ENCODE results near the gene CLDN11.

The CLDN11 gene

DNA sequence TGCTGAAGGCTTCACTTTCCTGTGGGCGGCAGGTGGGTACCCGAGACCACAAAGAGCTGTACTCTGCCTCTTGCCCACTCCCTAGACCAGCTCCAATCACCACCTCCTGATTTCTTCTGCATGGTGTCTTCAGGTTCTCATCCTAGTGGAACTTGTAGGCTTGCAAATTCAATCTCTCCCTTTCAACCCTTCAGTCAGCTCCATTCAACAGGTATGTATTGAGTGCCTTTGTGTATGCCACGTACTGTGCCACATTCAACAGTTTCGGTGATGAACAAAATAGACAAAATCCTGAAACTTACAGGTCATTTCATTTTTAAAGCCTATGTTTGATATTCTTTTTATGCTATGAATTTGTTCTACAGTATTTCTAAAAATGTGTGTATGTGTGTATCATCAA is 5.4 kb upstream of the CLDN11 start:
- no peak overlapping the region for H3K4me3 ChIP-seq (ENCODE audit: low read depth in 1 of 2, low read length in 2 of 2)
- no peak overlapping the region for H3K27ac ChIP-seq (ENCODE audit: low read depth, low read length)
- no peak overlapping the region for H3K9ac ChIP-seq (ENCODE audit: low read depth in 1 of 2, low read length in 2 of 2)
- H3K9me3 ChIP-seq (ENCODE audit: control insufficient read depth in 1 of 2, low read length in 2 of 2): no peaks in the 10 kb centered on the region
- peaks cover 3 to 10% of the 10 kb centered on the region in 2 donors for H3K27me3 ChIP-seq (ENCODE audit: control insufficient read depth in 1 of 2, insufficient read depth in 2 of 2, low read length in 2 of 2)
- H3K4me1 ChIP-seq (ENCODE audit: control insufficient read depth in 1 of 2, insufficient read depth in 2 of 2, low read length in 2 of 2): no peaks in the 10 kb centered on the region
- no peaks in the 10 kb centered on the region for H3K36me3 ChIP-seq (ENCODE audit: control insufficient read depth in 1 of 2, insufficient read depth in 2 of 2, low read length in 2 of 2)

- H3K4me1 ChIP-seq (ENCODE audit: control insufficient read depth in 1 of 2, insufficient read depth in 2 of 2, low read length in 2 of 2): peaks cover 5% of the 10 kb centered on the region in 2 donors
- no peak overlapping the region for H3K9ac ChIP-seq (ENCODE audit: low read depth in 1 of 2, low read length in 2 of 2)
- H3K36me3 ChIP-seq (ENCODE audit: control insufficient read depth in 1 of 2, insufficient read depth in 2 of 2, low read length in 2 of 2): no peaks in the 10 kb centered on the region
- H3K4me3 ChIP-seq (ENCODE audit: low read depth in 1 of 2, low read length in 2 of 2): no peak overlapping the region
- H3K27ac ChIP-seq (ENCODE audit: low read depth, low read length): no peak overlapping the region
- no peaks in the 10 kb centered on the region for H3K9me3 ChIP-seq (ENCODE audit: control insufficient read depth in 1 of 2, low read length in 2 of 2)
- peaks cover 10 to 19% of the 10 kb centered on the region in 2 donors for H3K27me3 ChIP-seq (ENCODE audit: control insufficient read depth in 1 of 2, insufficient read depth in 2 of 2, low read length in 2 of 2)
Observed at GRCh38 chr3:170414202-170414663, 4.4 kb upstream of the CLDN11 start.

DNA sequence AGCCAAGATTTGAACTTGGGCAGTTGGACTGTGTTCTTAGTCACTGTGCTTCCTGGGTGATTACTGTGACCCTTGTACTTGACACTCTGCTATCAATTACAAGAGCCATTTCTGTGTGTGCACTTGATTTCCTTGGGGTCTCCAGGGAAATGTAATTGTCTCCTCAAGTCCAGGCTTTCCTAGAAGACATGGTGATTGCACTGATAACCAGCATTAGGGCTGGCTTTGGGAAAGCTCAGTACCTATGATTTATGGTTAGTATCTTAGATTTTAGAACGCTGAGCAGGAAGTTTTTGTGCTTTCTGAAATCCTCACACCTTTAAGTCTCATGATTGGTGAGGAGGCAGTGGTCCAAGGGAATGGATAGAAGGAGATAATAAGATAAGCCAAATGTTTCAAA is 1.6 kb upstream of the CLDN11 start:
- peaks cover 11 to 13% of the 10 kb centered on the region in 2 donors for H3K4me1 ChIP-seq (ENCODE audit: control insufficient read depth in 1 of 2, insufficient read depth in 2 of 2, low read length in 2 of 2)
- no peak overlapping the region for H3K27ac ChIP-seq (ENCODE audit: low read depth, low read length)
- H3K36me3 ChIP-seq (ENCODE audit: control insufficient read depth in 1 of 2, insufficient read depth in 2 of 2, low read length in 2 of 2): no peaks in the 10 kb centered on the region

DNA sequence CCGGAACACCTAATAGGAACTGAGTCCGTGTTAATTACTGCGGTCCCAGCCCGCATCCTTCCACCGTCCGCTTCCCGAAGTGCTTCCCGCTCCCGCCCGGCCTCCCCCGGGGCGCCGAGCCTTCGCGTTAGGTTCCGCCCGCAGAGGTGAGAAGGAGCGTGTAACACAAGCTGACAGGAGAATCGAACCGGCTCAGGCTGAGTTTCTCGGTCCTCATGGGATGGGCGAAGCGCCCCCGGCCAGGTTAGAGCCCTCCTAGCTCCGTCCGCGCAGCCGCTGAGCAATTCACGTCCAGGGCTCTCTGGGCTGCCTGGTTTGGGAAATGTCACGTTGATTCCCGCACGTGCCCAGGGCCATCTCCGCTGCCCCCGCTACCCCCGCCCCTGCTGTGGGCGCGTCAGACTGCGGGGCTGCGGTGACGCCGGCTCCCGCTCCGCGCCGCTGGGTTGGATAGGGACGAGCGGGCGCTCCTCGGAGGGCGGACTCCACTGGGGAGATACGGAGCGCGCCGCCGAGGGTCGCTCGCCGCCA is 954 bp downstream of the CLDN11 start:
- peaks cover 11 to 13% of the 10 kb centered on the region in 2 donors for H3K4me1 ChIP-seq (ENCODE audit: control insufficient read depth in 1 of 2, insufficient read depth in 2 of 2, low read length in 2 of 2)
- H3K9me3 ChIP-seq (ENCODE audit: control insufficient read depth in 1 of 2, low read length in 2 of 2): no peaks in the 10 kb centered on the region
- peak overlapping the region; percentile 60 to 67 for H3K4me3 ChIP-seq (ENCODE audit: low read depth in 1 of 2, low read length in 2 of 2)
- H3K9ac ChIP-seq (ENCODE audit: low read depth in 1 of 2, low read length in 2 of 2): no peak overlapping the region
- no peaks in the 10 kb centered on the region for H3K36me3 ChIP-seq (ENCODE audit: control insufficient read depth in 1 of 2, insufficient read depth in 2 of 2, low read length in 2 of 2)
- peaks cover 21 to 32% of the 10 kb centered on the region in 2 donors for H3K27me3 ChIP-seq (ENCODE audit: control insufficient read depth in 1 of 2, insufficient read depth in 2 of 2, low read length in 2 of 2)
- no peak overlapping the region for H3K27ac ChIP-seq (ENCODE audit: low read depth, low read length)

More for the DNA sequence above, 1.6 kb upstream of the CLDN11 start:
- Histone ChIP-seq H3K4me3 (ENCODE audit: low read depth in 1 of 2, low read length in 2 of 2) (no peak overlapping the region), H3K9me3 (ENCODE audit: control insufficient read depth in 1 of 2, low read length in 2 of 2) (no peaks in the 10 kb centered on the region), H3K27me3 (ENCODE audit: control insufficient read depth in 1 of 2, insufficient read depth in 2 of 2, low read length in 2 of 2) (peaks cover 21 to 32% of the 10 kb centered on the region in 2 donors), H3K9ac (ENCODE audit: low read depth in 1 of 2, low read length in 2 of 2) (no peak overlapping the region)

GRCh38 chr3:170420307-170420821 is 1.7 kb downstream of the CLDN11 start:
- H3K4me1 ChIP-seq (ENCODE audit: control insufficient read depth in 1 of 2, insufficient read depth in 2 of 2, low read length in 2 of 2): peaks cover 11 to 13% of the 10 kb centered on the region in 2 donors
- H3K36me3 ChIP-seq (ENCODE audit: control insufficient read depth in 1 of 2, insufficient read depth in 2 of 2, low read length in 2 of 2): no peaks in the 10 kb centered on the region
- no peak overlapping the region for H3K27ac ChIP-seq (ENCODE audit: low read depth, low read length)
- peaks cover 21 to 32% of the 10 kb centered on the region in 2 donors for H3K27me3 ChIP-seq (ENCODE audit: control insufficient read depth in 1 of 2, insufficient read depth in 2 of 2, low read length in 2 of 2)
- H3K4me3 ChIP-seq (ENCODE audit: low read depth in 1 of 2, low read length in 2 of 2): peak overlapping the region; percentile 6 to 67
- no peaks in the 10 kb centered on the region for H3K9me3 ChIP-seq (ENCODE audit: control insufficient read depth in 1 of 2, low read length in 2 of 2)
- H3K9ac ChIP-seq (ENCODE audit: low read depth in 1 of 2, low read length in 2 of 2): no peak overlapping the region

GRCh38 chr3:170421111-170421641 is 2.5 kb downstream of the CLDN11 start:
- H3K27me3 ChIP-seq (ENCODE audit: control insufficient read depth in 1 of 2, insufficient read depth in 2 of 2, low read length in 2 of 2): peaks cover 21 to 32% of the 10 kb centered on the region in 2 donors
- H3K9ac ChIP-seq (ENCODE audit: low read depth in 1 of 2, low read length in 2 of 2): no peak overlapping the region
- no peaks in the 10 kb centered on the region for H3K9me3 ChIP-seq (ENCODE audit: control insufficient read depth in 1 of 2, low read length in 2 of 2)
- H3K27ac ChIP-seq (ENCODE audit: low read depth, low read length): no peak overlapping the region
- H3K4me3 ChIP-seq (ENCODE audit: low read depth in 1 of 2, low read length in 2 of 2): no peak overlapping the region
- H3K36me3 ChIP-seq (ENCODE audit: control insufficient read depth in 1 of 2, insufficient read depth in 2 of 2, low read length in 2 of 2): no peaks in the 10 kb centered on the region
- peaks cover 11 to 13% of the 10 kb centered on the region in 2 donors for H3K4me1 ChIP-seq (ENCODE audit: control insufficient read depth in 1 of 2, insufficient read depth in 2 of 2, low read length in 2 of 2)

DNA sequence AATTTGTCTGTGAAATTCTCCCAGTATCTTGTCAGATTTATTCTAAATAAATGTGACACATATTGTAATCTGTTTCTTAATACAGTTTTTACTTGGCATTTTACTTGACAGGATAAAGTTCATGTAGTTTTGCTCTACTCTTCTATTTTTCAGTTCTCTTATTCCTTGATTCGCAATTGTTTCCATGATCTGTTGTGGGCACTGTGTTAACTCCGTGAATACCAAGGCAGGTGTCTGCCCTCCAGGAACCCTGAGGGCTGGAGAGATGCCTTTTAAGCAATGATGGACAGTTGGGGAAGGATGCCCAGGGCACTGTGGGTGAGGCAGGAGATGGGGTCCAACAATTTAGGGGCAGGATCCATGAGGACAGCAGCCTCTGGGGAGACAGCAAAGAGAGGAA is 3.1 kb downstream of the CLDN11 start:
- Histone ChIP-seq H3K4me1 (ENCODE audit: control insufficient read depth in 1 of 2, insufficient read depth in 2 of 2, low read length in 2 of 2) (peaks cover 11 to 13% of the 10 kb centered on the region in 2 donors), H3K9ac (ENCODE audit: low read depth in 1 of 2, low read length in 2 of 2) (no peak overlapping the region), H3K27ac (ENCODE audit: low read depth, low read length) (no peak overlapping the region), H3K4me3 (ENCODE audit: low read depth in 1 of 2, low read length in 2 of 2) (no peak overlapping the region), H3K36me3 (ENCODE audit: control insufficient read depth in 1 of 2, insufficient read depth in 2 of 2, low read length in 2 of 2) (no peaks in the 10 kb centered on the region), H3K27me3 (ENCODE audit: control insufficient read depth in 1 of 2, insufficient read depth in 2 of 2, low read length in 2 of 2) (peaks cover 21 to 28% of the 10 kb centered on the region in 2 donors), H3K9me3 (ENCODE audit: control insufficient read depth in 1 of 2, low read length in 2 of 2) (no peaks in the 10 kb centered on the region)

DNA sequence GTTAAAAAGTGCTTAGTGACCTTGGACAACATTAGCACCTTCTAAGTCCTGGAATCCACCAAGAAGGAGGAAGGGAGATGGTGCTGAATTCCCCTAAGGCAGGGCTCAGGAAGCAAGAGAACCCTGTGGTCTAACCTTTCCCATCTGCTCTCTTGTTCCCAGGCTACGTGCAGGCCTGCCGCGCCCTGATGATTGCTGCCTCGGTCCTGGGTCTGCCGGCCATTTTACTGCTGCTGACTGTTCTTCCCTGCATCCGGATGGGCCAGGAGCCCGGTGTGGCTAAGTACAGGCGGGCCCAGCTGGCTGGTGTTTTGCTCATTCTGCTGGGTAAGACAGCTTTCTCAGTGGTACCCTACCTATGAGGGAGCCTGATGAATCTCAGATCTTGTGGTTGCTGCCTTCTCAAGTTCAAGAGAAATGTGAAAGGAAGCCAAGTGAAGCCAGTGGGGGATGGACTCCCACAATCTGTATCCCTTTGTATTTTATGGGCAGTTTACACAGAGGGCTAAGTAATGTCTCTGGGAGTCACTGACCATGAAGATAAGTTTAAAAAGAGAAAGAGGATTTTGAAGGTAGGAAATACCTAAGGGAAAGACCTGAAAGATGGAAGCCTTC is 4.4 kb downstream of the CLDN11 start:
- Histone ChIP-seq H3K27me3 (ENCODE audit: control insufficient read depth in 1 of 2, insufficient read depth in 2 of 2, low read length in 2 of 2) (peaks cover 20 to 23% of the 10 kb centered on the region in 2 donors), H3K4me1 (ENCODE audit: control insufficient read depth in 1 of 2, insufficient read depth in 2 of 2, low read length in 2 of 2) (peaks cover 11 to 13% of the 10 kb centered on the region in 2 donors), H3K36me3 (ENCODE audit: control insufficient read depth in 1 of 2, insufficient read depth in 2 of 2, low read length in 2 of 2) (no peaks in the 10 kb centered on the region), H3K9ac (ENCODE audit: low read depth in 1 of 2, low read length in 2 of 2) (no peak overlapping the region), H3K4me3 (ENCODE audit: low read depth in 1 of 2, low read length in 2 of 2) (no peak overlapping the region), H3K9me3 (ENCODE audit: control insufficient read depth in 1 of 2, low read length in 2 of 2) (no peaks in the 10 kb centered on the region), H3K27ac (ENCODE audit: low read depth, low read length) (no peak overlapping the region)

- Histone ChIP-seq H3K27ac (ENCODE audit: low read depth, low read length) (no peak overlapping the region), H3K27me3 (ENCODE audit: control insufficient read depth in 1 of 2, insufficient read depth in 2 of 2, low read length in 2 of 2) (peaks cover 5 to 7% of the 10 kb centered on the region in 2 donors)
Observed at GRCh38 chr3:170424879-170425278, 6.2 kb downstream of the CLDN11 start.

DNA sequence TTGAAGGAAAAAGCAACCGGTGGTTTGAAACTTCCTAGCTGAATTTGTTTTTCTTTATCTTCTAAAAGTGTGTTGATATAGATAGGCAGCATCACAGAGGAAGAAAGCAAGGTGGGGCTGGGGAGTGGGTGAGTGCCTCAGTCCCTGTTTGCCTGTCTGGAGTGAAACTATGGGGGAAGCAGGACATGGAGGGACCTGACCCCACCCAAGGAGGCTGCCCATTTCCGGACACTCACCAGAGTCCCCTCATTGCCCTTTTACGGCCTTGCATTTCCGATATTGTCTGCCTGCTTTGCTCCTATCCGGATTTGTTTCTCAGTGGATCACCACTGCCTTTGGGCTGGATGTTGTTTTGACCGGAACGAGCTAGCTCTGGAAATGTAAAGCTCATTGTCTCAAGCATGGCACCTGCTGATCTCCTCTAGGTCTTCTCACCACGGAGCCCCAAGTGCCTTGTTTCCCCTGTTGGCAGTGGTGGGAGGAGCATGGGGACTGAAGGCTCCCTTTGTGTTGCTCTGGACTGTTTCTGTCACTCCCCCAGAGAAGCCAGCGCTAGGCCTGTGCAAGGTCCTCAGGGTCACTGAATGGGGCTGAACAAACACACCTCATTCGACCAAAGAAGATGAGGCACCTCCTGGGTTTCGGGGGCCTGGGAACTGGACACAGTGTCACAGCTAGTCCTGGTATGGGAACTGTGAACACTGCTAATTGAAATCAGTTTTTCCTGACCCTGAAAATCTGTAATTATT is 7.0 kb downstream of the CLDN11 start:
- H3K4me1 ChIP-seq (ENCODE audit: control insufficient read depth in 1 of 2, insufficient read depth in 2 of 2, low read length in 2 of 2): no peaks in the 10 kb centered on the region
- H3K36me3 ChIP-seq (ENCODE audit: control insufficient read depth in 1 of 2, insufficient read depth in 2 of 2, low read length in 2 of 2): no peaks in the 10 kb centered on the region
- H3K27ac ChIP-seq (ENCODE audit: low read depth, low read length): no peak overlapping the region
- no peaks in the 10 kb centered on the region for H3K9me3 ChIP-seq (ENCODE audit: control insufficient read depth in 1 of 2, low read length in 2 of 2)
- H3K4me3 ChIP-seq (ENCODE audit: low read depth in 1 of 2, low read length in 2 of 2): no peak overlapping the region
- H3K9ac ChIP-seq (ENCODE audit: low read depth in 1 of 2, low read length in 2 of 2): no peak overlapping the region
- H3K27me3 ChIP-seq (ENCODE audit: control insufficient read depth in 1 of 2, insufficient read depth in 2 of 2, low read length in 2 of 2): no peaks in the 10 kb centered on the region

More at GRCh38 chr3:170424879-170425278, 6.2 kb downstream of the CLDN11 start:
- Histone ChIP-seq H3K4me3 (ENCODE audit: low read depth in 1 of 2, low read length in 2 of 2) (no peak overlapping the region), H3K9me3 (ENCODE audit: control insufficient read depth in 1 of 2, low read length in 2 of 2) (no peaks in the 10 kb centered on the region), H3K4me1 (ENCODE audit: control insufficient read depth in 1 of 2, insufficient read depth in 2 of 2, low read length in 2 of 2) (peaks cover 0 to 1% of the 10 kb centered on the region in 2 donors), H3K36me3 (ENCODE audit: control insufficient read depth in 1 of 2, insufficient read depth in 2 of 2, low read length in 2 of 2) (no peaks in the 10 kb centered on the region), H3K9ac (ENCODE audit: low read depth in 1 of 2, low read length in 2 of 2) (no peak overlapping the region)
